HG03457 (cell line): ENCODE data around the gene STK39.
A peak's percentile ranks its signal among the peaks of the same experiment; 100 is the strongest.

Source experiments
- ATAC-seq: cut with Tn5 transposase; IDR thresholded peaks from one replicate; pipeline ENCODE4 v1.9.1; 2021; ENCODE audit warnings: moderate number of reproducible peaks; ENCODE audit not compliant: unreplicated experiment

STK39 gene

DNA sequence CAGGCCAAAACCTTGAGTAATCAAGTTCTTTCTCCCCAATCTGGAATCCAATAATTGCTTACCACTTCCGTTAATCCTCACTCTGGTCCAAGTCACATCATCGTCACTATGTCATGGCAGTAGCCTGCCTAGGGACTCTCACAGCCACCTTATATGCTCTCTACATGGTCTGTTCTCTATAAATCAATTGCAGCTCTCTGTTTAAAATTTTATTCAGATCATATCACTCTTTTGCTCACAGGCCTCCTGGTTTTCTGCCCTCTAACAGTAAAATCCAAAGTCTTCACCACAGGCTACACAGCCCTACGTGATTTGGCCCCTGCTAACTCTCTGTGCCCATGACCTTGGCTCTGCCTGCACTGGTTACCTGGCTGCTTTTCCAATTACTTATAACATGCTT lies 188.7 kb downstream of the STK39 start:
- ATAC-seq = no peak

GRCh38 chr2:168056242-168056787 lies 191.1 kb downstream of the STK39 start:
- no peak for ATAC-seq

- no peak for ATAC-seq
Observed at GRCh38 chr2:168054657-168055056, 192.7 kb downstream of the STK39 start.

GRCh38 chr2:168053676-168054075 lies 193.7 kb downstream of the STK39 start:
- no peak for ATAC-seq

GRCh38 chr2:168052773-168053172 lies 194.6 kb downstream of the STK39 start:
- no peak for ATAC-seq

DNA sequence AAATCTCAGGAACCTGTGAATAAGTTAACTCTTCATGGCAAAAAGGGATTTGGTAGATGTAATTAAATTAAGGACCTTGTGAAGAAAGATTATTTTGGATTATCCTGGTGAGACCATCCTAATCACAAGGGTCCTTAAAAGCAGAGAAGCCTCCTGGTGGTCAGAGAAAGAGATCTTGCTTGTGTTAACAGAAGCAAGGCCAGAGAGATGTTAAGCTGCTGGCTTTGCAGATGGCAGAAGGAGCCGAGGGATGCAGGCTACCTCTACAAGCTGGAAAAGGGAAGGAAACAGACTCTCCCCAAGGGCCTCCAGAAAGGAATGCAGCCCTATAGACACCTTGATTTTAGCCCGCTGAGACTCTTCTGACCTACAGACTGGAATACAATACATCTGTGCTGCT lies 197.0 kb downstream of the STK39 start:
- ATAC-seq = no peak

DNA sequence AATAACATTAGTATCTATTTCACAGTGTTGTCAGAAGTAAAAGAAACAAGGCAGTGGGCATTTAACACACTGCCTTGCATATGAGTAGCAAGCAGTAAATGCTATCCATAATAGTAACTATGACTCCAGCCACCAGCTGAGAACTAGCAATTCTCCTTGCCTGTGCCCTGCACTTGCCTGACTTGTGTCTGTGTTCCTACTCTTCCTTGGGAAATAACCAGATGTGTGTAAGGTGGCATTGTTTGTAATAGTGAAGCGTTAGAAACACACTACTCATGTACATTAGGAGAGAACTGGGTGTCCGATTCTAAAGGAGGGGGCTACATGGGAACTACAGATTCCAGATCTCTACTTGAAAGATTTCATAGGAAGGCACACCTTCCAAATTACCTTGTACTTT lies 197.8 kb downstream of the STK39 start:
- no peak for ATAC-seq

GRCh38 chr2:168047091-168047690 lies 200.2 kb downstream of the STK39 start:
- ATAC-seq = no peak

DNA sequence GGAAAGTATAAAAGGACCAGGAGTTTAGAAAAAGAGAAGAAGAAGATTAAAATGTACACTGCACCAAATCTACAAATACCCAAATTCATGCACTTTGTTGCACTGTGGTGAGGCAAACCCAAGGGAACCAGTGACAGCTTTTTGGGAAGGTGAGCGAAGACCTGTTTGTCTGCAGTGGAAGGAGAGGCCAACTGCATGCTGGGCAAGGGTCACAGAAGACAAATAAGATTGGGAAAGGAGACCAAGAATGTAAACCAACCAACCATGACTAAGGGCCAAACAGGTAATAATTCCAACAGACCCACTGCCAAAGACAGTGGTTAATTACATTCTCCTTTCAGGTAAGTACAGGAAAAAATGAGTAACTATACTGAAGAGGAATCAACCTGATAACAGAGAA lies 202.8 kb downstream of the STK39 start:
- no peak for ATAC-seq

- no peak for ATAC-seq
Observed at GRCh38 chr2:168044176-168044575, 203.2 kb downstream of the STK39 start.

GRCh38 chr2:168042127-168042824 lies 205.1 kb downstream of the STK39 start:
- peak; percentile 96 for ATAC-seq

GRCh38 chr2:168039881-168040280 lies 207.5 kb downstream of the STK39 start:
- no peak for ATAC-seq

- ATAC-seq = no peak
Observed at GRCh38 chr2:168037778-168038177, 209.6 kb downstream of the STK39 start.

GRCh38 chr2:168035458-168035857 lies 211.9 kb downstream of the STK39 start:
- no peak for ATAC-seq

DNA sequence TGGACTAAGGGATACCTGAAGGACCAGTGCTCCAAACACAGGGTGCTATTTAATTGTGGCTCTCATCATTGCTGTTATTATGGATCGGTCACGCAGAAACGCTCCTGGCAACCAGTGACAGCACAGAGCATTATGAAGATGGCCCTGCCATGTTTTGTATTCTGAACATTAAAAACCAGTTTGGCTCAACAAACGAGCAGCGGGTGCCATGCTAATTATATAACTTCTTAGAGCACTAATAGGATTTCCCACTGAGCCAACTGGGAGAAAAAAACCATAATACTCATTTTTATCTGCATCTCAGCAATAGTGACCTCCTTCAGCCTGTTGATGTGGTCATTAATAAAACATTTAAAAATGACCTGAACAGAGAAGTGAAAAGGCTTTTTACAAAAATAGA lies 212.8 kb downstream of the STK39 start:
- ATAC-seq = no peak

GRCh38 chr2:168033966-168034365 lies 213.4 kb downstream of the STK39 start:
- ATAC-seq = no peak

DNA sequence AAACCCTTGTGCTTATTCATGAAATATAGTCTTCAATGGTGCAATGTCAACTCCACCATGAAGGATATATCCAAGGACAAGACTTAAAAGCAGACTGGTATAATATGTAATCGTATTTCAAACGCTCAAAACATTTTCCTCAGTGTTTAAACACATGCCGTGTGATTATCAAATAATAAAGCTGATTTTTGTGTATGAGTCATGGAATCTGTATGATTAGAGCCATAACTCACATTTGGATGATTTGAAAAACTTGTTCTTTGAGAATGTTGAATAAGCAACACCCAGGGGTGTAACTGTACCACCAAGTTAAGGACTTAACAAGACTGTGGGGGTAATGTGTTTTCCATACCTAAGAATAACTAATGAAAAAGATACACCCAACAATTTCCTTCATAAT lies 215.3 kb downstream of the STK39 start:
- ATAC-seq = no peak

GRCh38 chr2:168030862-168031624 lies 216.4 kb downstream of the STK39 start:
- ATAC-seq = peak; percentile 95

- no peak for ATAC-seq
Observed at GRCh38 chr2:168029071-168029470, 218.3 kb downstream of the STK39 start.

- no peak for ATAC-seq
Observed at GRCh38 chr2:168028362-168028761, 219.0 kb downstream of the STK39 start.

GRCh38 chr2:168025487-168026202 lies 221.8 kb downstream of the STK39 start:
- ATAC-seq = no peak
